NCI-H2081 treated with DMSO at 0.1 percent for 48 hours (cell line): ENCODE results near the gene SLC2A13.
"Not testable (repeated sequence)": the region's sequence is repeated elsewhere in the genome, so short reads cannot be mapped to it uniquely, and the experiment has no call there.

Source experiments
- DNase-seq: peaks from one replicate; lab custom pipeline; 2025; lab: John Stamatoyannopoulos, UW

Gene SLC2A13

GRCh38 chr12:39923364-39923763 is 182.5 kb downstream of the SLC2A13 start:
- no peak for DNase-seq

GRCh38 chr12:39922598-39922997 is 183.3 kb downstream of the SLC2A13 start:
- DNase-seq, result not testable (repeated sequence)

GRCh38 chr12:39920647-39921046 is 185.2 kb downstream of the SLC2A13 start:
- DNase-seq, result no peak

GRCh38 chr12:39920222-39920621 is 185.7 kb downstream of the SLC2A13 start:
- DNase-seq, result no peak

GRCh38 chr12:39919790-39920189 is 186.1 kb downstream of the SLC2A13 start:
- DNase-seq, result no peak

- no peak for DNase-seq
These were observed 190.6 kb downstream of the SLC2A13 start for GRCh38 chr12:39915249-39915648.

- DNase-seq, result no peak
These were observed 193.5 kb downstream of the SLC2A13 start for GRCh38 chr12:39912211-39912980.

- DNase-seq, result no peak
These were observed 199.6 kb downstream of the SLC2A13 start for GRCh38 chr12:39906237-39906636.

- DNase-seq, result no peak
These were observed 200.7 kb downstream of the SLC2A13 start for GRCh38 chr12:39905152-39905551.

GRCh38 chr12:39902821-39903220 is 203.1 kb downstream of the SLC2A13 start:
- no peak for DNase-seq

- no peak for DNase-seq
These were observed 208.6 kb downstream of the SLC2A13 start for GRCh38 chr12:39897315-39897714.

- not testable (repeated sequence) for DNase-seq
These were observed 212.5 kb downstream of the SLC2A13 start for GRCh38 chr12:39893388-39893787.

GRCh38 chr12:39892146-39892545 is 213.7 kb downstream of the SLC2A13 start:
- DNase-seq, result no peak

GRCh38 chr12:39887856-39888255 is 218.0 kb downstream of the SLC2A13 start:
- no peak for DNase-seq

GRCh38 chr12:39886106-39886505 is 219.8 kb downstream of the SLC2A13 start:
- DNase-seq, result no peak

- no peak for DNase-seq
These were observed 221.2 kb downstream of the SLC2A13 start for GRCh38 chr12:39884616-39885125.

- DNase-seq, result no peak
These were observed 222.5 kb downstream of the SLC2A13 start for GRCh38 chr12:39883411-39883810.

GRCh38 chr12:39878753-39879152 is 227.1 kb downstream of the SLC2A13 start:
- DNase-seq, result no peak

GRCh38 chr12:39875721-39876120 is 230.2 kb downstream of the SLC2A13 start:
- no peak for DNase-seq

GRCh38 chr12:39874785-39875184 is 231.1 kb downstream of the SLC2A13 start:
- no peak for DNase-seq

- DNase-seq, result no peak
These were observed 232.8 kb downstream of the SLC2A13 start for GRCh38 chr12:39873065-39873464.

GRCh38 chr12:39872425-39872824 is 233.5 kb downstream of the SLC2A13 start:
- no peak for DNase-seq

- no peak for DNase-seq
These were observed 237.6 kb downstream of the SLC2A13 start for GRCh38 chr12:39868328-39868725.
